Middle frontal gyrus (tissue), 1 donor: ENCODE data around the gene REL.

Experiments
- DNase-seq: peaks from one replicate; pipeline ENCODE4 v3.0.0-alpha.2; 2015; ENCODE audit warnings: low spot score; ENCODE audit errors: extremely low spot score

Gene REL

GRCh38 chr2:60964651-60965498 is 83.5 kb downstream of the REL start:
- DNase-seq, result no peak

GRCh38 chr2:60965499-60965785 is 84.1 kb downstream of the REL start:
- no peak for DNase-seq

GRCh38 chr2:60966507-60967405 is 85.4 kb downstream of the REL start:
- DNase-seq, result no peak

- DNase-seq, result no peak
Measured at GRCh38 chr2:60972889-60973656, 91.7 kb downstream of the REL start.

- DNase-seq, result no peak
Measured at GRCh38 chr2:60973705-60974104, 92.3 kb downstream of the REL start.

- no peak for DNase-seq
Measured at GRCh38 chr2:60974652-60975051, 93.3 kb downstream of the REL start.
